ENCODE results near the gene LSM8. TPM values are rescaled to one million over a fixed set of nuclear protein-coding genes. Genes with fewer than 3 reads are reported as not detected.

LSM8 gene
- total and polyA plus RNA-seq, 4 donors, result 25.9 to 31.3 (median 28.4) TPM

DNA sequence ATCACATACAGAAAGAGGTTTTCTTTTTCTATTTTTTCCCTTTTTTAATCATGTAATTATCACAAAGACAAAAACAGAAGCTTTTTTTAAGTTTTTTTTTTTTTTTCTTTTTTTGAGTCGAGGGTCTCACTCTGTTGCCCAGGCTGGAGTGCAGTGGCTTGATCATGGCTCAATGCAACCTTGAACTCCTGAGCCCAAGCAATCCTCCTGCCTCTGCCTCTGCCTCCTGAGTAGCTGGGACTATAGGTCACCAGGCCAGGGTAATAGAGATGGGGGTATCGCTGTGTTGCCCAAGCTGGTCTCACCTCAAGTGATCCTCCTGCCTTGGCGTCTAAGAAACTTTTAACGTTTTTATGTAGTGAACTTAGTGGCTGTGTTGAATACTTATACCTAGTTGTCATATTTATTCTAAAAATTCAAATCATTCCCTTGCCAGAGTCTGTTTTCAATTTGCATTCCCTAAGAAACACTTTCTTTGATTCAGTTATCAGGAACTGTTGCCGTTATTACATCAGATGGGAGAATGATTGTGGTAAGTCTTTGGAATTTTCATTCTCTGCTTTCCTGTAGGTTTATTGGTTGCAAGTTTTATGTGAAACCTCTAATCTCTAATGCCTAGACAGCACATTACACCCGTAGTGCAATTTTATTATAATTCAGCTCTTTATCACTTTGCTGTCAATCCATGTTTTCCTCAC is 1.3 kb downstream of the LSM8 start:
- Histone ChIP-seq H3K9me3 (ENCODE audit: control insufficient read depth, low read length) (no peaks in the 10 kb centered on the region), H3K27me3 (ENCODE audit: control insufficient read depth in 1 of 2, insufficient read depth in 2 of 2, low read length in 1 of 2) (no peaks in the 10 kb centered on the region), H3K4me3 (ENCODE audit: low read length in 2 of 2) (peak overlapping the region in 1 of 2 donors; percentile 71), H3K27ac (ENCODE audit: low read depth in 1 of 2, low read length in 2 of 2) (no peak overlapping the region), H3K4me1 (ENCODE audit: control insufficient read depth in 1 of 2, insufficient read depth in 2 of 2, low read length in 2 of 2) (no peaks in the 10 kb centered on the region), H3K36me3 (ENCODE audit: control insufficient read depth in 1 of 2, insufficient read depth in 2 of 2, low read length in 1 of 2) (no peaks in the 10 kb centered on the region)
- intact Hi-C loops (cut with DNase I), result no loop called here
- WGBS, 2 donors, result 64 to 69% methylated on average over 6 of the region's 6 CpGs
- DNase-seq (no peak), ATAC-seq (ENCODE audit: low FRiP score) (no peak)

DNA sequence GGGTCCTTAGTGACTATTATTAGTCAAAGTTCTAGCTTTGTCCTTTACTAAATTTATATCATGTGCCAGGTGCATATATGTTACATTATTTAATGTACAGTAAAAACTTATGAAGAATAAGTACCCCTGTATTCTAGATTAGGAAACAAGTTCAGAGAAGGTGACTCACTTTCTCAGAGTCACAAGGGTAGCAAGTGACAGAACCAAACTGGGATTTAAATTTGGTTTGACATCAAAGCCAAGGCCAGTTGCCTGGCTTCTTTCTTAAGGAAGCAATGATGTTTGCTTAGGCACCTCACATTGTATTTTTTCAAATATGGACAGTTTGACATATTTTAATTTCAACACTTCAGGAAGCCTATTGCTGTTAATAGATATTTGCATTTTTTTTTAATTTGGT is 2.5 kb downstream of the LSM8 start:
- no peak for ATAC-seq (ENCODE audit: low FRiP score)
- no peaks in the 10 kb centered on the region for H3K9me3 ChIP-seq (ENCODE audit: control insufficient read depth, low read length)
- intact Hi-C loops (cut with DNase I), result no loop called here
- H3K4me1 ChIP-seq (ENCODE audit: control insufficient read depth in 1 of 2, insufficient read depth in 2 of 2, low read length in 2 of 2), result no peaks in the 10 kb centered on the region
- H3K36me3 ChIP-seq (ENCODE audit: control insufficient read depth in 1 of 2, insufficient read depth in 2 of 2, low read length in 1 of 2), result no peaks in the 10 kb centered on the region
- H3K4me3 ChIP-seq (ENCODE audit: low read length in 2 of 2), result no peak overlapping the region
- no peak for DNase-seq
- H3K27me3 ChIP-seq (ENCODE audit: control insufficient read depth in 1 of 2, insufficient read depth in 2 of 2, low read length in 1 of 2), result no peaks in the 10 kb centered on the region
- H3K27ac ChIP-seq (ENCODE audit: low read depth in 1 of 2, low read length in 2 of 2), result no peak overlapping the region

DNA sequence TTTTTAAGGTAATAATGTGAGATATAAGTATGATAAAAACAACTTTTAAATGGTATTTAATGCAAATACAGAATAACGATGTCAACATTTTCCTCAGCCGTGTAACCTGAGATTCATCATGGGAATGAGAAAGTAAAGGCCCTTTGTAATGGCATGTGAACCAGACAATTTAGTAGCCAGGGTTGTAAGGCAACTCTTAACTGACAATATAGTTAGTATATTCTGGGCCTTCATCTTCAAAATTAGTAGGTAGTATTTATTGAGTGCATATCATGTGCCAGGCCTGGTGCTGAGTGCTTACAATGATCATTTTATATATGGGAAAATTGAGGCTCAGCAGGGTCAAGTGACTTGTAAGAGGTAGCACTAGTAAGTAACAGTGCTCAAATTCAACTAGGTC is 10.6 kb downstream of the LSM8 start:
- H3K36me3 ChIP-seq (ENCODE audit: control insufficient read depth in 1 of 2, insufficient read depth in 2 of 2, low read length in 1 of 2), result no peaks in the 10 kb centered on the region
- H3K4me1 ChIP-seq (ENCODE audit: control insufficient read depth in 1 of 2, insufficient read depth in 2 of 2, low read length in 2 of 2), result no peaks in the 10 kb centered on the region
- no peak overlapping the region for H3K27ac ChIP-seq (ENCODE audit: low read depth in 1 of 2, low read length in 2 of 2)
- ATAC-seq (ENCODE audit: low FRiP score) (no peak), DNase-seq (no peak)
- intact Hi-C loops (cut with DNase I), result loop anchor here in 1 of 2 donors (10.0 kb wide), 1 partner anchor 440 kb away; no protein-coding TSS in a partner anchor
- WGBS, 2 donors, result 74 to 78% methylated on average over 2 of the region's 2 CpGs
- no peaks in the 10 kb centered on the region for H3K9me3 ChIP-seq (ENCODE audit: control insufficient read depth, low read length)
- H3K27me3 ChIP-seq (ENCODE audit: control insufficient read depth in 1 of 2, insufficient read depth in 2 of 2, low read length in 1 of 2), result no peaks in the 10 kb centered on the region
- no peak overlapping the region for H3K4me3 ChIP-seq (ENCODE audit: low read length in 2 of 2)

DNA sequence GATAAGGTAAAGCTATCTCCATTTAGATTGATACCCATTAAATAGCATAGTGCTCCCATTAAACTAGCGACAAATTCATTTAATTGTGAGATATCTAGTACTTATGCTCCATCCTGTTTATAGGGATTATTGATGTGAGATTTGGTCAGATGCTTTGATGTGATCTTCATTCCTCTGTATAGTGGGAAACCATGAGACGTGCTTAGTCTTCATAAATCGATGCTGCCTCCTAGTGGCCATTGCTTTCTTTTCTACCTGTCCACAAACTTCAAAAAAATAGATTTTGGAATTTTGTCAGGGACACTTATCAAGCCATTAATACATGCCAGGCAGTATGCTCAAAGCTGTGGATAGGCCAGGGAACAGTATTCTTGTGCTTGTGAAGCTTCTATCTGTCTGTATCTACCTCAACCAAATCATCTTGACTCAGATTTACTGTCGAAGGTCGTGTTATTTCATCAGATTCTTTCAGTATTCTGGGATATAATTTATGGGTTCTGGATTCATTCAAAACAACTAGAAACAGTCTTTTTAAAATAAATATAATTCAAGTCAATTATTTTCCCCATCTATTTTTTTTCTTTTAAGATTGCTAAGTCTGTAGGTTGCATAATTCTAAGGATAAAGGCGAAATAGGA is 12.0 kb downstream of the LSM8 start:
- Histone ChIP-seq H3K4me1 (ENCODE audit: control insufficient read depth in 1 of 2, insufficient read depth in 2 of 2, low read length in 2 of 2) (no peaks in the 10 kb centered on the region), H3K36me3 (ENCODE audit: control insufficient read depth in 1 of 2, insufficient read depth in 2 of 2, low read length in 1 of 2) (no peaks in the 10 kb centered on the region), H3K27me3 (ENCODE audit: control insufficient read depth in 1 of 2, insufficient read depth in 2 of 2, low read length in 1 of 2) (no peaks in the 10 kb centered on the region), H3K27ac (ENCODE audit: low read depth in 1 of 2, low read length in 2 of 2) (no peak overlapping the region), H3K4me3 (ENCODE audit: low read length in 2 of 2) (no peak overlapping the region), H3K9me3 (ENCODE audit: control insufficient read depth, low read length) (no peaks in the 10 kb centered on the region)
- DNase-seq (peak in 1 of 2 donors; percentile 46), ATAC-seq (ENCODE audit: low FRiP score) (no peak)
- WGBS, 2 donors, result 47 to 52% methylated on average over 6 of the region's 6 CpGs
- intact Hi-C loops (cut with DNase I), result loop anchor here (5.0 to 10.0 kb wide), 2 partner anchors 441 to 444 kb away; no protein-coding TSS in a partner anchor

DNA sequence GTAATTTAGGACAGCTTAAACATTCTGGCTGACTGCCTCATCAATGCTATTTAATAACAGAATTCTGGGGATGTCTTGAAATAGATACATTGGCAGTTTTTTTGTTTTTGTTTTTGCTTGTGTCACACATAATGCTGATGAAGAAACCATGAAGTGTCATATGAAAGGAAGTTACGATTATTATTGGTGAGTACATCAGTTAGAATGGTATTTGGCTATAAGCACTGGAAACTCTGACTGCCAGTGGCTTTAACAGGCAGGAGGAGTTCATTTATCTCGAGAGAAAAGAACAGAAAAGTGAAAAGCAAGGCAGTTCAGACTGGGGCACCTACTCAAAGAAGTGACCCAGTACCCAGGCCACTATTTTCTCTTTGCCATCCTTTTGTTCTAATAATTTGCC is 18.1 kb downstream of the LSM8 start:
- Histone ChIP-seq H3K9me3 (ENCODE audit: control insufficient read depth, low read length) (no peaks in the 10 kb centered on the region), H3K4me1 (ENCODE audit: control insufficient read depth in 1 of 2, insufficient read depth in 2 of 2, low read length in 2 of 2) (no peaks in the 10 kb centered on the region), H3K36me3 (ENCODE audit: control insufficient read depth in 1 of 2, insufficient read depth in 2 of 2, low read length in 1 of 2) (no peaks in the 10 kb centered on the region), H3K27ac (ENCODE audit: low read depth in 1 of 2, low read length in 2 of 2) (no peak overlapping the region), H3K4me3 (ENCODE audit: low read length in 2 of 2) (no peak overlapping the region), H3K27me3 (ENCODE audit: control insufficient read depth in 1 of 2, insufficient read depth in 2 of 2, low read length in 1 of 2) (no peaks in the 10 kb centered on the region)
- ATAC-seq (ENCODE audit: low FRiP score) (no peak), DNase-seq (no peak)
- intact Hi-C loops (cut with DNase I), result no loop called here
- 23 to 38% methylated on average over 2 of the region's 2 CpGs for WGBS, 2 donors

DNA sequence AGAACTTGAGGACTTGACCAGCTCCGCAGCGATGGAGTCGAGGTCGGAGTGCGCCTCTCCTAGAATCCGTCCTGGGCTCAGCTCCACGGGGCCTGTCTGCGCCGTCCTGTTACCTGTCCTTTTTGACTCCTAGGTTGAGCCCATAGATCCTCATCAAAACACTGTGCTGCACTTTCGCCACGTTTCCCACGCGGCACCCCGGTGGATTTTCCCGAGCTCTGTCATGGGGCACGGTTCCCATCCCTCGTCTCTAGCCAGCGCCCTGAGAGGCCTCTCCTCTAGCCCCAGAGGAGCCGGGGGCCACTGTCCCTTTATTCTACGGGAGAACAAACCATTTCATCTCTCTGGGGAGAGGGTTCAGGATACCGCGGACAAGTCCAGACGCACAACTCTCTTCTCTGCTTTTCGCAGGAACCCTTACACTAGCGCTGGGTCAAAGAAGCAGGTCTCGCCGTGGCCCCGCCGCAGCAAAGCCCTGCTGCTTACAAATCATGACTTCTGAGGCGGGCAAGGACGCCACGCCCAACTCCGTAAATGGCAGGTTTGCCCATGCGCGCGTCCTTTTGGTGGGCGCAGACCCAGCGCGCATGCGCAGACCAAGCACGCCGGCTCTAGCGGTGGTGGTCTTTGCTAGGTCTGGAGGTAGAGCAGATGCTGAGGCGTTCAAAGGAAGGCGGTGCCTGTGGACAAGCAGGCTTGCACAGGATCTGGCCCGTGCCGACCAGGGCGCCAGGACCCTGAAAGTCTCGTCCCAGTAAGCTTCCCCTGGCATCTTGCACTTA is 30.3 kb downstream of the LSM8 start:
- 10 to 11% methylated on average over 49 of the region's 49 CpGs for WGBS, 2 donors
- no peak overlapping the region for H3K27ac ChIP-seq (ENCODE audit: low read depth in 1 of 2, low read length in 2 of 2)
- ATAC-seq (ENCODE audit: low FRiP score), result peak; percentile 87

DNA sequence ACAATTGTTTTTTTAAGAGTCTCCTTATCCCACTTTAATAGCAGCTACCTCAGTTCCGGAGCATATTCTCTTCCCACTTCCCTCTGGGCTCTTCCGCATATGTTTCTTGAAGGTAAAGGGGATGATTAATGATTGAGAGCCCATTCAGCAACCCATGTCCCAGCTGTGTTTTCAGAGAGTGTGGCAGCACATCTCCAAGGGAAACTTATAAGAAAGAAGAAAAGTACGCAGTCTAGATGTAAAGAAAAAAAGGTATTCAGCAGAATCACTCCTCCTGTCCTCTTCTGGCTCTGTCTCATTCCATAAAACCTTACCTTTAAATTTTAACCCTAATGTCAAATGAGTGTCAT is 30.8 kb downstream of the LSM8 start:
- no peak for DNase-seq
- Histone ChIP-seq H3K27me3 (ENCODE audit: control insufficient read depth in 1 of 2, insufficient read depth in 2 of 2, low read length in 1 of 2) (no peaks in the 10 kb centered on the region), H3K36me3 (ENCODE audit: control insufficient read depth in 1 of 2, insufficient read depth in 2 of 2, low read length in 1 of 2) (no peaks in the 10 kb centered on the region), H3K4me1 (ENCODE audit: control insufficient read depth in 1 of 2, insufficient read depth in 2 of 2, low read length in 2 of 2) (no peaks in the 10 kb centered on the region), H3K27ac (ENCODE audit: low read depth in 1 of 2, low read length in 2 of 2) (no peak overlapping the region), H3K4me3 (ENCODE audit: low read length in 2 of 2) (peak overlapping the region; percentile 19 to 59), H3K9me3 (ENCODE audit: control insufficient read depth, low read length) (no peaks in the 10 kb centered on the region)
- ATAC-seq (ENCODE audit: low FRiP score), result no peak
- intact Hi-C loops (cut with DNase I), result no loop called here
- 19 to 22% methylated on average over 3 of the region's 3 CpGs for WGBS, 2 donors

More for the DNA sequence above, 30.3 kb downstream of the LSM8 start:
- peak overlapping the region; percentile 19 to 59 for H3K4me3 ChIP-seq (ENCODE audit: low read length in 2 of 2)
- H3K36me3 ChIP-seq (ENCODE audit: control insufficient read depth in 1 of 2, insufficient read depth in 2 of 2, low read length in 1 of 2), result no peaks in the 10 kb centered on the region
- no peaks in the 10 kb centered on the region for H3K9me3 ChIP-seq (ENCODE audit: control insufficient read depth, low read length)
- no peaks in the 10 kb centered on the region for H3K4me1 ChIP-seq (ENCODE audit: control insufficient read depth in 1 of 2, insufficient read depth in 2 of 2, low read length in 2 of 2)
- intact Hi-C loops (cut with DNase I), result no loop called here
- H3K27me3 ChIP-seq (ENCODE audit: control insufficient read depth in 1 of 2, insufficient read depth in 2 of 2, low read length in 1 of 2), result no peaks in the 10 kb centered on the region
- peak; percentile 83 to 92 for DNase-seq

DNA sequence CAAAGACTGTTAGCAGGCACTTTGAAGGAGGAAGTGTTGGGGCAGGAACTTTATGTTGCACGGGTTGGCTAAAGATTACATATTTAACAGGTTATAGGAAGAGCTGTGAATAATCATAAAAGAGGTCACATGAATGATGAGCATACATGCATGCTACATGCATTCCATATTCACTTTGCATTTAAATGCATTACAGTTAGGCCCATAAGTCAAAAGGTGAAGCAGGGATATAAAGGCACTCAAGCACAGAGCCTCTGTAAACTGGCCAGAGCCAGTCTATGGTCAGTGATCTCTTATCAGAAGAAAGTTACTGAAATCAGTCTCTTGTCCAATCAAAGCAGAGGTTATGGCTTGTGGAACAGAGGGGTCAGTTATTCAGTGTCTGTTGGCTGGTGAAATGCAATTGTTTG is 33.3 kb downstream of the LSM8 start:
- no peak overlapping the region for H3K4me3 ChIP-seq (ENCODE audit: low read length in 2 of 2)

More for the DNA sequence above, 33.3 kb downstream of the LSM8 start:
- no peak for DNase-seq
- no peak for ATAC-seq (ENCODE audit: low FRiP score)
- Histone ChIP-seq H3K36me3 (ENCODE audit: control insufficient read depth in 1 of 2, insufficient read depth in 2 of 2, low read length in 1 of 2) (no peaks in the 10 kb centered on the region), H3K9me3 (ENCODE audit: control insufficient read depth, low read length) (no peaks in the 10 kb centered on the region), H3K27ac (ENCODE audit: low read depth in 1 of 2, low read length in 2 of 2) (no peak overlapping the region), H3K4me1 (ENCODE audit: control insufficient read depth in 1 of 2, insufficient read depth in 2 of 2, low read length in 2 of 2) (no peaks in the 10 kb centered on the region), H3K27me3 (ENCODE audit: control insufficient read depth in 1 of 2, insufficient read depth in 2 of 2, low read length in 1 of 2) (no peaks in the 10 kb centered on the region)
- intact Hi-C loops (cut with DNase I), result no loop called here
- WGBS, 2 donors, result 61 to 64% methylated on average over 1 of the region's 1 CpG
